Fibroblast of skin of abdomen (primary cell): Measurements from ENCODE around the gene PCSK5.
A peak's percentile ranks its signal among the peaks of the same experiment; 100 is the strongest.

Source experiments
- DNase-seq: peaks from one replicate; pipeline ENCODE4 v3.0.0-alpha.2; 2013

Gene PCSK5

DNA sequence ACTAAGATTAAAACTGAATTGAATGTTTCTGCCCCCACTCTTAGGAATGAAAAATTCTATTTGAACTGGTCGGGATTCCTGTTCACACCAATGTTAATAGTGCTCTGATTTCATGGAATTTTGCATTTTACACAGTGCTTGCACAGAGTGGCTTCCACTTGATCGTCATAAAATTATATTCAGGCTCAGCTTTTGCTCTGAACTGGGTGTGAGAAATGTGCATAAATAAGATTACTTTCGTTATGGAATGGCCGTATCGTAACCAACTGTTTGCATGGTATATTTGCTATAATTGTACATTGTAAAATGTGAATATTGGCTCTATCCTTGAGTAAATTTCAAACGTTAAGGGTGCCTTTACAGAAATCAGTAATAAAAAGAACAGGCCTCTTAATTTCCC, 262.9 kb downstream of the PCSK5 start:
- no peak for DNase-seq

DNA sequence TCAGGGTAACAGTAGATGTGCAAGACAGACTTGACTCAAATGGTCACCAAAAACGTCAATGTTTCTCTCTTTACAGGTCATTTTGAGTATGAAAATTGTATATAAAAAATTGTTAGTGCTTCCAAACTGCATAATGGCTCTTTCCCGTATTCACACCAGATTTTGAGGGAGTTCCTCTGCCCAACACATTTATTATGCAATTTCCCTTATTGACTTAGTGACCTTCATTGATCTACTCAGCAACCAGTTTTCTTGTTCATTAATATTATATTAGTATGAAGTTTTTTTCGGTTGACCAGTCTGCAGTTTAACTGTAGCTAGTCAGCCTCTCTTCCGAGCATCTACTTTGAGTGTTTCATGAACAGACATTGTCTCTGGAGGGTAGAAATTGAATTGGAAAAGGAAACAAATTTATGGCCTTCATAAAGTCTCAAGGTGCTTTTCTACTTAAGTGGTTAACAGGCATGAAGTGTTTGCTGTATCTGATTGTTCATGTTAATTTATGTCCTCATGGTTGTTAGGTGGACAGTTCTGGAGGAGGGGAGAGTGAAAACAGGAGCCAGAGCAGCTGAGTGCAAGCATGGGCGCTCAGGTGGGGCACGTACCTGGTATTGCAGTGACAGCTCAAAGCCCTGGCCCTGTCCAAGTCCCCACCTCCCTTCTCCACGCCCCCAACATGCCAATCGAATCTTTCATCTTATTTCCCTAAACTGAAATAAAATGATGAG, 263.6 kb downstream of the PCSK5 start:
- DNase-seq, result no peak

DNA sequence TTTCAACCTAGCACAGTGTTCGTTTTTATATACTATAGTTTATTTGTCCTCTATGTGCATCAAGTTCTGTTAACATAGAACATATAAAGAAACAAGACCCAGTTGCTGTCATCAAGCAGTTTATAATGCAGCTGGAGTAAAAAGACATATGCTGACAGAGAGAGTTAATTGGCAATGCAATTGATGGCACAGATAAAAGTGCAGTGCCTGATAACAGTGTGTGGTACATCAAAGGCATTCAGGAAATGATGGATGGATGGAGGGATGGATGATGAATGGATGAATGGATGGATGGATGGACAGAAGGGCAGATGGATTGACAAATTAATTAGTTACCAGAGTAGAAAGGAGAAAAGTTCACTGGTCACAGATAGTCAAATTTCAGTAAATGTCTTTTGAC, 264.9 kb downstream of the PCSK5 start:
- DNase-seq, result no peak

DNA sequence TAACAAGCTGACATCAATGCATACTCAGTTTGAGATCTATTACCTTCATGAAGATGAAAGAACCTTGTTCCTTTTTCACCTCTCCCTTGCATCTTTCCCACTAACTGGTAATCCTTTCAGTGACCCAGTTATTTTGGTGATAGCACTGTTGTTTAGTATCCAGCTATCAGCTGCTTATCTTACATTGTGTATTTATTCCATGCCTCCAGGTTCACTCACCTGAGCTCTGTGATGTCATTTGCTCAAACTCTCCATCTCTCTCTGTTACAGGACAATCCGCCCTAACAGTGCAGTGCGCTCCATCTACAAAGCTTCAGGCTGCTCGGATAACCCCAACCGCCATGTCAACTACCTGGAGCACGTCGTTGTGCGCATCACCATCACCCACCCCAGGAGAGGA, 268.2 kb downstream of the PCSK5 start:
- no peak for DNase-seq

DNA sequence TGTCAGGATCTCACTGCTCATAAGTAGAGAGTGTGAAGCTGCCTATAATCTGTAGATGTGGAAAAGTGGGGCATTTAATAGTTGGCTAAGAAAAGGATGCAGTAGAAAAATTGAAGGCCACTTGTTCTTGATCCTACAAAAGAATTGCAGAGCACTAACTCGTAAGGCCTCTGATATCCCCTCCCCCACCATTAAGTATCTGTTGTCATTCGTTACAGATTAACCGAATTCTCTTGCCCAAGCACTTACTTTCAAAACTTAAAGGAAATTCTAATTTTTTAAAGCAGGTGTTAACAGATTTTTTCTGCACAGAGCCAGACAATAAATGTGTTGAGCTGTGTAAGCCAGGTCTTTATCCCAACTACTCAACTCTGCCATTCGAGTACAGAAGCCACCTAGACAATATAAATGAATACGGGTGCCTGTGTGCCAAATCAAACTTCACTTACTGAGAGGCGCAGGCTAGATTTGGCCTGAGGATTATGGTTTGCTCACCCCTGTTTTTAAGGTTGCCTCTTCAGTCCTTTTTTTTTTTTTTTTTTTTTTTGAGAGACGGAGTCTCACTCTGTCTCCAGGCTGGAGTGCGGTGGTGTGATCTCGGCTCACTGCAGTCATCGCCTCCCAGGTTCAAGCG, 268.9 kb downstream of the PCSK5 start:
- DNase-seq, result no peak

DNA sequence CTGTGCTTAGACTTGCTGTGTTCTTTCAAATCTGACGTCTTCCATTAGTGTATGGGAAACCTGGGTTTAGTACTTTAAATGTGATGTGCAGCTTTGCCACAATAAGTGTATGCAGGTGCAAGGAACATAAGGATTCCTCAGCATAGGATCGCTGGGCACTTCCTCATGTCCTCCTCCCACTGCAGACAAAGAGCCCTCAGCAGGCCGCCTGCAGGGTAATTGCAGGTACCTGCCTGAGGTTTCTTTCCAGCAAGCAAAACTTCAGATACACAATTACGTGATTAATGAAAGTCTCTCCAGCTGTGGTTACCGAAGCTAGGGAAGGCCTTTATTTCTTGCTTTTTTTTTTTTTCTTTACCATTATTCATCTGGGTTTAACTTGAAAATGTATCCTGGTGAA, 270.6 kb downstream of the PCSK5 start:
- no peak for DNase-seq

DNA sequence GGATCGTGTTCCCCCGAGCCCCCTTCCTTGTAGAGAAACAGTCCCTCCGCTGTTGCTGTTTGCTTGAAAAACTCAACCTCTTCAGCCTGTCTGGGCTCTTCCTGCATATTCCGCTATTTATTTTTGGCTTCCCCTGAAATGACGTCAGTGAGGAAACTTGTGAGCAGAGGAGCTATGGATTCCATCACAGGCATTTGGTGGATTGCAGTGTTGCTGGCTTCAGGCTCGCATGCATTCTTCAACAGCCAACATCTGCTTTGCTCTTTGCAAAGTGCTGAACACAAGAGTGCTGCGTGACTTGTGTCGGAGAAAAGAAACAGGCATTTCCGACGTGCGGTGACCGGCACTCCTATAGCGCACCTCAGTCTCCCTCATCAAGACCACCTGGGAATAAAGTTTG, 271.1 kb downstream of the PCSK5 start:
- peak; percentile 94 for DNase-seq

DNA sequence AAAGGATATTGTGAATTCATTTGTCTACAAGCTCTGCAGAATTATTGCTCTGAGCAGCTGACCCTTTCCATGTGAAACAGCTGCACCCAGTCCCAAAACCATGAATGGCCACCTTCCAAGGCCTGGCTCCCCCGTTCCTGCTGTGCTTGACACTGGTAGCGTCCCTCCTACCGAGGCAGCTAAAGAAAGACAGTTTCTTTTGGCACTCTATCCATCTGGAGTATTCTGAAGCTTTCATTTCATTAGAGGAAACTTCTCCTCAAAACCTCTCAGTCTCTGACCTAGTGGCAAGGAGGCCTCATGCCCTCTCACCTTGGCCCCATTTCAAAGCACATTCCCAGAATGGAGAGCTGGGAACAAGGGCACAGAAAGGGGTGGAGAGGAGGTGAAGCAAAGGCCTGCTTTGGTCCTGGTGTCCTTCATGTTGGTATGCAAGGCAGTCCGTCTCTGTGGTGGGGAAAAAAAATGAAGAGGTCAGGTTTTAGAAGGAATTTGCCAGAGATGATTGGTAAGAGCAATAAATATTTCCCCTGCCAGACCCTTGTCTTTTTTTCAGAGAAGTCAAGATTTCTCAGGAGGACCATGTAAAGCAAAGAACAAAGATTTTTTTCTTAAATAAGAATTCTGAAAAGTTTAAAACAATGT, 271.7 kb downstream of the PCSK5 start:
- peak; percentile 40 for DNase-seq

DNA sequence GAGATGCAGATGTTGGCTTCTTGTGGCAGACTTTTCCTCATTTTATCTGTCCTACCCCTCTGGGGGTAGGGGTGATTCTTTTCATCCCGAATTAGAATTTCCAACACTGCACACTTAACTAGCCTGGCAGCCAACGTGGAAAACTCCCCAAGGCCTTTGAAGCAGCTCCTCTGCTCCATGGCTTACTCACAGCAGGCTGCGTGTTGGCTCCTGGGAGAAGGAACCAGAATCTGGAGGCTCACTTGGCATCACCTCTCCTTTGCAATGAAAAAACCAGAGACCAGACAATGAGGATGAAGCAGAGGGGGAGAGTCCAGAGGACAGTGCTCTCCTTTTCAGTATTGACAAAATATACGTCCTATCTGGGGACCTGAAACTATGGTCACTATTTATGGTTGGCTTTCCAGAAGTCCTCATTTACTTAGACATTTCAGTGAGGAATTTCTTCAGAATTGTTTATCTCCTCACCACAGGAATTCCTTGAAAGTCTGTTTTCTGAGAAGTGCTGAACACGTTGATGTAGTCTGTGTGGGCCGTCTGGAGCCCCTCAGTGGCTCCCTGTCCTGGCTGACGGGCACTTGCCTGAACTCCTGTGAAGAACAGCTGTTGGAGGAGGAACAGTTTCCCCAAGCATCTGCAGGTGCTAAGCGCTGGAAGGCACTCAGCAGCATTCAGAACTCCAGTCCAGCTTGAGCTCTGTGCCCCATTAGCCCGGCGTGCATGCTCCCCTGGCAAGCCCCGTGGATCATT, 272.5 kb downstream of the PCSK5 start:
- DNase-seq, result peak; percentile 77

DNA sequence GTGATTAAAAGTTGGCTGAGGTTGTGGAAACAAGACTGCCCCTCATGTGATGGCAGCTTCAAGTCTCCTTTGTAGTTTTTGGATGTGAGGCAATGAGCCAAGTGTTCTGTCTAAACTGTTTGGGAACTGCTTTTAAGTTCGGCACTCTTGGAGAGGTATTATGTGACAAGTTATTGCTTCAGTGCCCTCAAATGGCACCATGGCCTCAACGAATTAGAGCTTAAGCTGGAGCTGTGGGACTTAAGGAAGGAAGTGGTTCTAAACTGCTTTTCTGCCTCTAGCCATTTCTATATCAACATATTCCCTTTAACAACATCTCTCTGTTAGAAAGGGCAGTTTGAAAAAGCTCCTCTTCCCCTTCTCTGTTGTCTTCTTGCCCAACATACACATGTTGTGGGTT, 276.1 kb downstream of the PCSK5 start:
- no peak for DNase-seq

DNA sequence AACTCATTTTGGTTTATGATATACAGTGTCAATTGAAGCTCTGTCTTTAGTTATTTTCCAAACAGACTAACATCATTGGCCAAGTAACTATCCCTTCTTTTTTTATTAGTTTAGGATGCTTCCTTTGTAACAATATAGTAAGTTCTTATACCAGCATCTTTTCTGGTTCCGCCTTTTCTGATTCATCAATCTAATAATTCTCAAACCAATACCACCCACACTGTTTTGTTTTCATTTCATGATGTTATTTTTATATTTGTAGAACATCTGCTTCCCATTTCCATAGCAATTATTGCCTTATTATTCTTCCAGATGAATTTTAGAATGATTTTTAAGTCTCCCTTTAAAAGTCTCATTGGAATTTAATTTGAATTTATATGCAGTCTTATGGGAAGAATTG, 285.7 kb downstream of the PCSK5 start:
- DNase-seq, result no peak

DNA sequence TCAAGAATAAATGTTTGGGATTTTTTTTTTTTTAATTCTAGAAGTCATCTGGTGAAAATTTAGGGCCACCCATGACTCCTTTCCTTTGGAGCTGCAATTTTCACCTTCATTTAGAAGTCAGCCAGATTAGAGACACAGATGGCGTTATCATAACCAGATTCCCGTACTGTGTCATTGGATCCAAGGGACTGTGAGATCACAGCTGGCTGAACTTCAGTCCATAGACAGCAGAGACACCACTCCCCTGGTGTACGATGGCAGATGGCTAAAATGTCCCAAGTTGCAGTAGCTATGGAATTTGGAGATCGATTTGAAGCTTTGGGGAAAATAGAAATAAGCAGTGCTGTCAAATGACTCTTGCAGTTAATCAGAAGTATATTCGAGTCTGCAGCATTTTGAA, 287.5 kb downstream of the PCSK5 start:
- no peak for DNase-seq

DNA sequence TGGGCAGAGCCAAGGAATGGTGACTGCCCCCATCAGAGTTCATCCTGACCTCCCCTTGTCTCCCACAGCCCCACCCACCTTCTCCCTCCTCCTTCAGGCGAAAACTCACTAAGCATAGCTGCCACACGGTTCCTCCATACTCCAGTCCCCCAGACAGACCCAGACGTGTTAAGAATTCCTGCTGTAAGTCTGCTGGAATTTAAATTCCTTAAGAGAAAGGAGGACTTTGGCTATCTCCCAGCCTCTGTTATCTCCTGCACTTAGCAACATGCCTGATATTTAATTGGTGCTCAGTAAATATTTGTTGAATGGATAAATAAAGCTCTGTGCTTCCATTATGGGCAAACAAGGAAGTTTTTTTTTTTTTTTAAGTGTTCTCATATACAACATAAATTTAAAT, 290.1 kb downstream of the PCSK5 start:
- DNase-seq, result peak; percentile 87

DNA sequence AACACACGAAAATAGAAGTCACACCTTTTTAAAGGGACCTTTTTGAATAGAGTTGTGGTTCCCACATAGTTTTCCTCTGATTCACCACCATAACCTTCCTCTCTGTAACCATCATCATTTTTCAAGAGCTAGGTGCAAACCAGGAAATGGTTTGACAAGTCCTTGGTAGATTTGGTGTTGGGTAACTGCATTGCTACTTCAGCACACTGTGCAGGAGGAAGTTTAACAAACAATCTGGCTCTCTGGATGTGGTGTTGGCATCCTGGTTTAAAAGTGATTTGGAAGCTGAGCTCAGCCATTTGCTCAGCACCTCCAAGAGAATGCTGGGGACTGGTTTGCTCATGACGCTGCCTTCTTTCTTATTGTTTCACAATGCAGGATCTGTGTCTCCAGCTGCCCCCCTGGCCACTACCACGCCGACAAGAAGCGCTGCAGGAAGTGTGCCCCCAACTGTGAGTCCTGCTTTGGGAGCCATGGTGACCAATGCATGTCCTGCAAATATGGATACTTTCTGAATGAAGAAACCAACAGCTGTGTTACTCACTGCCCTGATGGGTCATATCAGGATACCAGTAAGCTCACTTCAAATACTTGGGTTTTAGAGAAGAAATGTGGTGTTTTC, 290.7 kb downstream of the PCSK5 start:
- peak; percentile 69 for DNase-seq

DNA sequence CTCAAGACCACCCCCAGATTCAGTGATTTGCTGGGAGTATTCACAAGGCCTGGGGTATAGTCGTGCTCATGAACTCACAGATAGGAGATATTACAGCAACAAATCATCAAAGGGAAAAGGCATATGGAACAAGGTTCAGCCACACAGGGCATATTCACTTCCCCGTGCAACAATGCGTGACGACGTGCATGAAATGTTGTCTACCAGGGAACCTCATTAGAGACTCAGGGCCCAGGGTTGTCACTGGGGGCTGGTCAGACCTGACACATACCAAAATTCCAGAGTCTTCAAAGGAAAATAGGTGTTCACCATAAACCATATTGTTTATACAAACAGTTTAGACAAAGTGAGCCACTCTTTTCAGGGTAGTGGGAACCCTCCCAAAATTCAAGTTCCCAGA, 291.3 kb downstream of the PCSK5 start:
- DNase-seq, result no peak

DNA sequence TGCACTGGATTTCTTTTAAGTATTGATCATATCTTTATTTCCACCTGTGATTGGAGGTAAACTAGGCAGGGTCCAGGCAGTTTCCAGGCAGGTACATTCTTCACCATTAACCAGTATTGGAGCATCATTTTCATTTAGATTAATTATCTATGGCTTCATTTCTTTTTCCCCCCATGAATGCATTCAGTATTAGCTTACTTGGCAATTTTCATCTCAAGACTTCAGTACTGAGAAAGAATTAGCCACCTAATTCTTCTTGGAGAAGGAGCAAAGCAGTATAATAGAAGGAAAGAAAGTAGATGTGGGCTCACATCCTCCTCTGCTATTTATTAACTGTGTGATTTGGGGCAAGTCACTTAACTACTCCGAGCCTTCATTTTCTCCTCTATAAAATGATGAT, 295.0 kb downstream of the PCSK5 start:
- no peak for DNase-seq

DNA sequence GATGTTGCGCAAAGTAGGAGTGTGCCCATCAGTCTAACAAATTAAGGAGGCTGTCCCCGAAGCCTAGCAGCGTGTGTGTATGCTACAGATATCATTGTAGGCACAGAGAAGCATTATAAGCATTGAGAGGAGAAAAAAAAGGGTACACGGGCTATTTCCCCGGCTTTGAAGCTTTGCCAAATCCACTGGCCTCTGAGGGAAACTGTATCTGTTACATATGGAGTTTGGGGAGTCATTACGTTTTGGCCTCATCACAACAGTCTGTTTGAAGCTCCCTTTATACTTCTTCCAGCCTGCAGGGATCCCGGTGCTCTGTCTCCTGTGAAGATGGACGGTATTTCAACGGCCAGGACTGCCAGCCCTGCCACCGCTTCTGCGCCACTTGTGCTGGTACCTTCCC, 297.8 kb downstream of the PCSK5 start:
- no peak for DNase-seq

DNA sequence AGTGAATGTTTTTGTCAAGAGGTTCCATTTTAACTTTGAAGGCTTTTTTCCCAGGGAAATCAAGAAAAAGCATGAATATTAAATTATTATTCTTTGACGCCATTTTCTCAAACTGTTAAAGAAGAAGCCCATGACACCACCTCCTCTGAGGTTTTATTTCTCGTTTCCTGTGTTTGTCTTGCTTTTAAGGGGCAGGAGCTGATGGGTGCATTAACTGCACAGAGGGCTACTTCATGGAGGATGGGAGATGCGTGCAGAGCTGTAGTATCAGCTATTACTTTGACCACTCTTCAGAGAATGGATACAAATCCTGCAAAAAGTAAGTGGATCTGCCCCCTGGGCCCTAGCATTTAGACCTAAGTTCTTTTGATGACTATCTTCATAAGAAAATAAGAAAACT, 298.4 kb downstream of the PCSK5 start:
- no peak for DNase-seq

DNA sequence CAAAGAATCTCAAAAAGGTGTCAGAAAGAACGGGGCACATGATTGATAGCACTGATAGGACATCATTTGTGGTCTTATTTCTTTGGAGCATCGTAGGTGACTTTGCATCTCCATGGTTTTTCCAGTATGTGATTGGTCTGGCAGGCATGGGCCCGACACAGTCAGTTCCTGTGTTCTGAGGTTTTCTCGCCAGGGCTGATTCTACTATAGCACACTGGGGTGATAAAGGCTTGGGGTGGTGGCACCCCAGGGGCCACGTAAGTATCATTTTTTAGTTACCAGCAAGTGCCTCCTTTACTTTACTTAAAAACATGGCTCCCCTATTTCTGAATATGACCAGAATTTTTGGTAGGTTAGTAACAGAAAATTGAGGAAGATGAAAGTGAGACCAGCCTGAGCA, 301.0 kb downstream of the PCSK5 start:
- DNase-seq, result no peak

DNA sequence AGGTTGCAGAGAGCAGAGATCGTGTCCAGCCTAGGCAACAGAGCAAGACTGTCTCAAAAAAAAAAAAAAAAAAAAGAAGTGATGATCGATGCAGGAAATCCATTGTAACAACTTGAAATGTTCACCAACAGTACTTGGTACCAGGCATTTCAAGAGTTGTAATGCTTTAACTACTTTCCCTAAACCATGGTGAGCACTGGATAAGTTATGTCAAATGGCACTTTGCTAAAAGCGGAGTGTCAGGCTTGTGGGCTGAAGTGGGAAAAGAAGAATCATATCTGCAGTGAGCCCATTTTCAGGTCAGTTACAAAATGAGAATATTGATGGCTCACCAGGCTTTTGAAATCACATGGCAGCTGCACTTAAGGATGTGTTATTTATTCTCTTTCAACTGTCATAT, 301.5 kb downstream of the PCSK5 start:
- no peak for DNase-seq

DNA sequence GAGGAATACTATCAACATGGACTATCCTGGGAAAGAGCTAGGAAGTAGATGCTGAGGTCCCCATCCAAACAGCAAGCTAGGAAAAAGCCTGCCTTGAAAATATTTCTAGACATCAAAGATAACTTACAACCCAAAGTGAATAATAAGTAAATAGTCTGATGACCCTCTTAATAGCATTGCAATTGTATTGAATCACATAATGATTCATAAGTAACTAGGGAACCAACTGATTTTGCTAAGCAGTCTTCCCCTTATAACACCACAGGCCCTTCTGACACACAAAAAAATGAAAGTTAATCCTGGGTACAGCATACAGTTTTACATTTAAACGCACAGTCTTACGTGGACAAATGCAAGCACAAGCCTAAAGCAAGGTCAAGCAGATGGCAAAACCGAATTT, 304.4 kb downstream of the PCSK5 start:
- DNase-seq, result peak; percentile 55

DNA sequence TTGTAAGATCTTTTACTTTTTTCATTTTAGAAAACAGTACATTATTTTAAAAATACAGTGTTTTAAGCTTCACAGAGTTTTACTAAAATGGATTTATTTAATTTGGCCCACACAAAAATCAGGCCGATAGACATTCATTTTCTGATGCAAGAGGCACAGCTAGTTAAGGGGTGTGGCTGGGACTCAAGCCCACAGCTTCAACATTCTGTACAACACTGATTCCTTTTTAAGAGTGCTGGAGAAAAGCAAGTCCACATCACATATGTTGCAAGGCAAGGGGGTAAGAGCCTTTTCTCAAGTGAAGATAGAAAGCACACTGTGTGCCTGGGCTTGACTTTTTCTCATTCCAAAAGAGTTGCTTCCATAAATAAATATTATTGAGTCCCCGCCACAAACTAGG, 307.9 kb downstream of the PCSK5 start:
- DNase-seq, result peak; percentile 59

DNA sequence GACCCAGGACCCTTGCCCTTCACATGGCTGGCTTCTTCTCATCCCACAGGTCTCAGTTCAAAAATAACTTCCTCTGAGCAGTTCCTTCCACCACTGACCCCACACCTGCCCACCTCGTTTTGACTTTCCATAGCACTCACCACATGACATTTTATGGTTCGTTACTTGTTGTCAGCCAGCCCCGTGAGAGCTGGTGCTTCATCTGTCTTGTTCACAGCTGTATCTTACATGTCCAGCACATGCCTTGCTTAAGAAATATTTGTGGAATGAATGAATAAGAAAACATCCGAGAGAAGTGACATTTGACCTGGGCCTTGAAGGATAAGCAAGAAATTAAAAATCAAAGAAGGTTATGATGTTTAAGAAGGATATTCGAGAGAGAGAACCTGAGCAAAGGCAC, 309.8 kb downstream of the PCSK5 start:
- no peak for DNase-seq
